ENCODE measurements around the gene BNIP3.
"Not testable (repeated sequence)": the region's sequence is repeated elsewhere in the genome, so short reads cannot be mapped to it uniquely, and the experiment has no call there.

BNIP3 gene

GRCh38 chr10:131996466-131997365 lies 15.0 kb upstream of the BNIP3 start:
- no peak for DNase-seq (ENCODE audit: low spot score)
- TF ChIP-seq CTCF (IDR thresholded peaks at IDR 0.05; ENCODE audit: extremely low read depth, missing control alignments) = no peak

- no peak for TF ChIP-seq CTCF (IDR thresholded peaks at IDR 0.05; ENCODE audit: extremely low read depth, missing control alignments)
- DNase-seq (ENCODE audit: low spot score) = no peak
Measured at GRCh38 chr10:131994435-131994834, 12.7 kb upstream of the BNIP3 start.

DNA sequence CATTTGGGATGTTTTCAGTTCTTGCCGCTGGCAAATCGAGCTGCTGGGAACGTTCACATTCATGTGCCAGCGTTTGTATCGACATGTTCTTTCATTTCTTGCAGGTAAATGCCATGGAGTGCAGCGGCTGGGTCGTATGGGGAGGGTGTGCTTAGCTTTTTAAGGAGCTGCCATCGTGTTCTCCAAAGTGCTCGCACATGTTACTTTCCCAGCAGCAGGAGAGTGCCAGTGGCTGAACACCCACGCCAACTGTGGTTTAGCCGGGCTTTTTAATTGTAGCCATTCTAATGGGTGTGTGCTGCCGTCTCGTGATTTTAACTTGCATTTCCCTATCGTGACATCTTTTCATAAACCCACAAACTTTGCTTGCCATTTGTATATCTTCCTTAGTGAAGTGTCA lies 11.6 kb upstream of the BNIP3 start:
- TF ChIP-seq CTCF (IDR thresholded peaks at IDR 0.05; ENCODE audit: extremely low read depth, missing control alignments) = no peak

DNA sequence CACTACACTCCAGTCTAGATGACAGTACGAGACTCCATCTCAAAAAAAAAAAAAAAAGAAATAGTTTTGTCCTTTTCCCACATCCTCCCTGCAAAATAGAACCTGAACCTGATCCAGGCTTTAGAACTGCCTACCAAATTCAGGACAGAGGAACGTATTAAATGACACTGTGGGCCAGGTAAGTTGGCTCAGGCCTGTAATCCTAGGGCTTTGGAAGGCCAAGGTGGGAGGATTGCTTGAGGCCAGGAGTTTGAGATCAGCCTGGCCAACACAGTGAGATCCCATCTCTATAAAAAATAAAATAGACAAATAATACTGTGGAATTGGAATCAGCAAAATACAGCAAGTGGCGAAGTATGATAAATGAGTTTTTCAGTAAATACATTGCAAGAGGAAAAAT lies 10.0 kb upstream of the BNIP3 start:
- no peak for TF ChIP-seq CTCF (IDR thresholded peaks at IDR 0.05; ENCODE audit: extremely low read depth, missing control alignments)

More for the DNA sequence above, 11.6 kb upstream of the BNIP3 start:
- no peak for DNase-seq (ENCODE audit: low spot score)

GRCh38 chr10:131987786-131988185 lies 6.1 kb upstream of the BNIP3 start:
- DNase-seq (ENCODE audit: low spot score) = not testable (repeated sequence)

More for the DNA sequence above, 10.0 kb upstream of the BNIP3 start:
- DNase-seq (ENCODE audit: low spot score) = no peak

- not testable (repeated sequence) for DNase-seq (ENCODE audit: low spot score)
Measured at GRCh38 chr10:131987301-131987700, 5.6 kb upstream of the BNIP3 start.

- DNase-seq (ENCODE audit: low spot score) = not testable (repeated sequence)
Measured at GRCh38 chr10:131986851-131987250, 5.1 kb upstream of the BNIP3 start.

GRCh38 chr10:131983780-131984179 lies 2.1 kb upstream of the BNIP3 start:
- no peak for DNase-seq (ENCODE audit: low spot score)
- no peak for TF ChIP-seq CTCF (IDR thresholded peaks at IDR 0.05; ENCODE audit: extremely low read depth, missing control alignments)

DNA sequence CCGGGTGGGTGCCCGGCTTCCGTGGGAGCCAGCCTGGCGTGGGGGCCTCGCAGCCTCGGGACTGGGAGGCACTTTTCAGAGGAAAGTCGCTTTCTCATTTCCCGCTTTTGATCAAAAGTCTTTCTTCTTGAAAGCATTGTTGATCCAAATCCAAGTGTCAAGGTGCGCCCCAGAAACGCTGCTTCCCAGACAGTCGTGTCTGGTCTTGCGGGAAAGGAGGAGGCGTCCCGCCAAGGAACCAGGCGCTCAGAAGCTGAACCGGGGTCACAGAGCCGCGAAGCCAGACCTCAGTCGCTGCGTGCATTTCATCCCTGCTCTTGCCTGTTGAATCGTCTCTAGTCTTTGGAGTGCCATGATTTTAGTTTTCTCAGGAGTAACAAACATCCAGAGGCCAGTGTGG lies 1.1 kb upstream of the BNIP3 start:
- no peak for TF ChIP-seq CTCF (IDR thresholded peaks at IDR 0.05; ENCODE audit: extremely low read depth, missing control alignments)
- no peak for DNase-seq (ENCODE audit: low spot score)

Data from GM20000 (cell line).